NCI-H1930 (cell line): ENCODE data around the gene FOXO3B.
"Not testable (repeated sequence)": the region's sequence is repeated elsewhere in the genome, so short reads cannot be mapped to it uniquely, and the experiment has no call there.

Source experiments
- DNase-seq, 2 experiments: peaks; one replicate each; lab custom pipeline; 2025; lab: John Stamatoyannopoulos, UW

The FOXO3B gene

DNA sequence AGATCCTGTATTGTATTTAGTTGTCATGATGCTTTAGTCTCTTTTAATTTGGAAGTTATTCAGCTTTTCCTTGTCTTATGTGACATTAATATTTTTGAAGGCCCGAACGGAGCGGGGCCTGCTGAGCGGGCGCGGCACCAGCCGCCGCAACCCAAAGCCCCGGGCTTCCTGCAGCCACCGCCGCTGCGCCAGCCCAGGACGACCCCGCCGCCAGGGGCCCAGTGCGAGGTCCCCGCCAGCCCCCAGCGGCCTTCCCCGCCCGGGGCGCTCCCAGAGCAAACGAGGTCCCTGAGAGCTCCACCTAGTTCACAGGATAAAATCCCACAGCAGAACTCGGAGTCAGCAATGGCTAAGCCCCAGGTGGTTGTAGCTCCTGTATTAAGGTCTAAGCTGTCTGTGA, 32.0 kb downstream of the FOXO3B start:
- DNase-seq = not testable (repeated sequence)

- DNase-seq = not testable (repeated sequence)
These were observed 37.8 kb downstream of the FOXO3B start, which contains the start of gene TBC1D28 for GRCh38 chr17:18644291-18644690. Gene TBC1D28, minus strand, starts transcription at chr17:18644391. Its CDS starts 3,039 bp downstream, at chr17:18641352.

DNA sequence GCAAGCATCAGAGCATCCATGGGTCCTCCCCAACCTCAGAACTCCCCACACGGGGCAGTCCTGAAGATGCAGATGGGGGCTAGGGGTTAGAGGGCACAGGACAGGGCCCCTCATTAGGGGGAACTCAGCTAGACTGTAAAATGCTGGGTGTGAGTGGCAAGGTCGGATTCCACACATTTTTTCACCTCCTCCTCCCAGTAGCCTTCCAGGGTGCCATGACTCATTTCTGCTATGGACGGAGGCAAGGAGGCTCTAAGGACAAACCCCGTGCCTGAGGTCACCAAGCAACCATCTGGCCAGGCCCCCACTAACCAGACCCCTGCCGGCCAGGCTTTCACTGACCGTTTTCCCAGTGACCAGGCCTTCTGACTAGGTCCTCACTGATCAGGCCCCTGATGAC, 39.0 kb downstream of the FOXO3B start:
- not testable (repeated sequence) for DNase-seq

- not testable (repeated sequence) for DNase-seq
These were observed 43.8 kb downstream of the FOXO3B start for GRCh38 chr17:18638357-18638756.

GRCh38 chr17:18636237-18636636, 45.9 kb downstream of the FOXO3B start:
- not testable (repeated sequence) for DNase-seq

DNA sequence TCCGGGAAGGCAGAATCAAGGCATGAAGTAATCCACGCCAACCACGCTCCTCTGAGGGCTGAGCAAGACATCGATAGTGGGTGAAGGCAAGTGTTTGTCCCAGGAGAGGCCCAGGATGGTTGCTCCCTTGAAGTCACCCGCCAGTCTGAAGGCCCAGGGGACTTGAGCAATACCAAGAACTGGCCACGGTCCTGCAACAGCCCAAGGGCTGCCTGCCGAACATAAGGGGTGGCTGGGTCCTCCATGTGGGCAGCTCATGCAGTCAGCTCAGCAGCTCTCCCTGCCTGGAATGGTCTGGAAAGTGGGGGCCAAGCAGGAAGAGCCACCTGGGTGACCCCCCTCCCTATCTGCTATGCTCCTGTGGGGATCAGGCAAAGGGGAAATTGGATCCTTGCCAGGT, 46.3 kb downstream of the FOXO3B start:
- DNase-seq = not testable (repeated sequence)

GRCh38 chr17:18634550-18635263, 47.4 kb downstream of the FOXO3B start:
- not testable (repeated sequence) for DNase-seq
